CD4-positive, alpha-beta T cell treated with Interleukin-15 for 4 hours (primary cell): Measurements from ENCODE around the gene CD200.

Experiments used
- DNase-seq: peaks from one replicate; pipeline ENCODE4 v3.0.0-alpha.2; 2020; ENCODE audit warnings: low spot score

CD200 gene

DNA sequence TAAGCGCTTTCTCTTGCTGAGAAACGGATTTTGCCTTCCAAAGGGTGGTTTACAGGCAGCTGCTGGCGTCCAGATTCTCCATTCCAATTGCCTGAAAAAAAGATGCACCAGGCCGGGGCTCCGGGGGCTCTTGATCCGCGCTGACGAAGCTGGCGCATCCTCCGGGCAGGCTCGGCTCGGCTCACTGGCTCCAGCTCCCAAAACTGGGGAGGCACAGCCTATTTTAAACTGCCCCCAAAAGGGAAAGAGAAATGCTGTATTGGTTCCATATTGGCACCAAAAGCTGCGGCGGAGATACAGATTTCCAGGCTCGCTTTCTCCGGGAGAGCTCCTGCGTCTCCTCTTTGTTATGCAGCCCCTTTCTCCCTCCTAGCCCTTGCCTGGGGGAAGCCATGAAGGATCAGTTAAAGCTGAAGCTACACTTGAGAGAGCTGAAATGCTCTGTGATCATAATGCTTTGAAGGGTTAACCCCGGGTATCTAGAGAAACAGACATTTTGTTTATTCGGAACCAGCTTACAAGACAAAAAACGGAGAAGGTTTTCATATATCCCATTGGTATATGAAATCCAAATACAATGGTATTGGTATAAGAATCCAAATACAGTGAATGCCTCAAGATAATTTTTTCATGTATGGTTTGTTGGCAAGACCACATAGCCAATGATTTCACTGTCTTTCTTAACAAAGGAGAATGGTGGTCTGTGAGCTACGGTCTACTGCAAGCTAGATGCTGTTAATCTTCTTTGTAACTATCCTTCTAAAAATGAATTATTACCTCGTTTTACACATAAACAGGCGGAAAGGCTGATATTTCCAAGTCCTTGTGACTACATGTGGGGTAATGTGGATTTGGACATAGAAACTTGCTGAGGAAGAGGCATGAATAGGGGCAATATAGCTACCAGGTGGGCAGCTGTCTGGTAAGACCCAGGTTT, 693 bp downstream of the CD200 start:
- DNase-seq = no peak

DNA sequence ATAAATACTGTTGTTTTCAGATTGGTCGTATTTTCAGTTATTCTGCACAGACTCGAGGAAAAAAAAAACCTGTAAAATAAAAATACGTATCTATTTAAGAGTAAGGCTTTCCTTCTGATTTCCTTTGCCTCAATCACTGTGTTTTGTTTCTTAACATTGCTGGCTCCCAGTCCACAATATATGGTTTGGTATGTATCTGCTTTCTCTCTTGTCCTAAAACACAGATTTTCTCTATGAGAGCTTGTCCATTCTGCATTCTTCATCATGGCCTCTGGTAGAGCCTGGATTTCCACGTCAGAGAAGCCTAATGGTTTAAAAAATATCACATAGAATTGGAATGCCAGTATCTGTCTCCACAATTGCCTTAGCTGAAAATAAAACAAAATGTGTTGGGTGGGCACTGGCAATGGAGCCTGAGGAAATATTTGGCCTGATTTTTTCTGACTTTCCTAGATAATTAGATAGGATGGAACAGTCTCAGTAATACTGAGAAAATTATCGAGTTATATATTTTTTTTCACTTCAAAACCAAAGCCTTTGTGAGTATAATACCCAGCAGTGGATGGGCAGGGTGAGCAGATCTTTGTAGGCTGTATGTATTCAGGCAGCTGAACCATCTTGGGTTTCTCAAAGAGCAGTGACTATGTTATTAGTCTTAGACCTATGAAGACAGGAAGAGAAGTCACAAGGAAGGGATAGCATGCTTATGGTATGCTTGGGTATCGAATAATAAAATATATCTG, 1.9 kb downstream of the CD200 start:
- DNase-seq = no peak

DNA sequence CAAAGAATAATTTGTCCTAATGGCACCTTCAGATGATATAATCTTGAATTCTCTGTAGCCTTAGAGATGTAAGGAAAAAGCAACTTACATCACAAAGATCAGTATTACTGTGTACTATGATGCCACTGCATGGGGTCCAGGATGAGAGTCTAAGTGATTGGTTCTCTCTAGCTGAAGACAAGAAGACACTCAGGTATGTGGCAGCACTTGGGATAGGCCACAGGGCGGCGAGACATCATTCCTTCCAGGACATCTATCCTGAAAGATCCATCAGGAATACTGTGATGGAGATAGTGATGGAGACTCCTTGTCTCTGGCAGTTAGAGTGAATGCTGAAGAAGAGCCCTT, 2.5 kb downstream of the CD200 start:
- no peak for DNase-seq

DNA sequence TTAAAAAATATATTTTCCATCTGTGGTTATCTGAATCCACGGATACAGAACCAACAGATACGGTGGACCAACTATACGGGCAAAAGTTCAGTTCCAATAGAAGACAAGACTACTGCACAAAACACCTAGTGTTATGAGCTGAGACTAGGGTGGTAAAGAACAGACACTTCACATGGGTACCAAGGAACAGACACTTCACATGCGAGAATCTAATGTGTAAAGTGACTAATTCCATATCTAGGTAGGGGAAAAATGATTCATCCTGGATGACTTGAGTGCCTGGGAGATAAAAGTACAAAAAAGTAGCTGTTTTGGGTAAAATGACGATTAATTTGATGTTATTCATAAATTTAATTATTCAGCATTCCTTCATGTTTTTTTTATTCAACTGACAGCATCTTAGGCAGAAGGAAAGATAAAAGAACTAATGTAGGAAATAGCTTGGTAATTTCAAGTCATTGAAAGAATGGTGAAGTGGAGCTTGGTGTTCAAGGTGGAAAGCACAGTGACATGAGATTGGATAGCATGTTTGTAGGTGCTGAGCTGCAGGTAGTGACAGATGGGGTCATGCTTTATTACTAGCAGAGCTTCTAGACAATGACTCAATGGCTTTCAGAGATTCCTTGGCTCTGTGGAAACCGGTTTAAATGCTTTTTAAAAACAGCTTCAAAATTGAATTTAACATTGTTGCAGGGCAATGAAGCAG, 5.2 kb downstream of the CD200 start:
- no peak for DNase-seq

DNA sequence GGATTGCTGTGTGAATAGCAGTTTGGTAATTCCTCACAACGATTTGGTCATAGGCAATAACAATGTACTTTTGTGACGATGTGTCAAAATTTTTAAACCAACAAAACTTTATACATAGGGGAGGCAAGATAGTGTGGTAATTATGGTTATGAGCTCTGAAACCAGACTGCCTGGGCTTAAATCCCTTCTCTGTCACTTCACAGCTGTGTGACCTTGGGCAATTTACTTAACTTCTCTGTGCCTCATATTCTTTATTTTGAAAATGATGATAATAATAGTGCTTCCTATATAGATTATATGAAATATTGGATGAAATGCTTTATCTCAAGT, 5.7 kb downstream of the CD200 start:
- no peak for DNase-seq

DNA sequence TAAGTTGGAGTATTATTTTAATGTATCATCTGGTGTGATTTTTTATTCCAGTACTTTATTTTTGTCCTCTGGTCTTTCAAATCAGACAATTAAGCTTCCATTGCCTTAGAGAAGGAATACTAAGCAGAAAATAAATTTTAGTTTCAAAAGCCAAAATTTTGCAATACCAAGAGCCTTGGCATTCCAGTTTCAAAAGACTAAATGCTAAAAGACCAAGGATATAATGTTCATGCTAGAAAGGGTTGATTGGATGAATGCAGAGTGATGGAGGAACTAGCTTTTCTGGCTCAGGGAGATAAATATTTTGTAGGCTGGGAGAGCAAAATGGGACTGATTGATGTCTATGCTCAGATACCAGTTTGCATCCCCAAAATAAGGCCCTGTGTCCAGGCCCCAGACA, 6.2 kb downstream of the CD200 start:
- no peak for DNase-seq

DNA sequence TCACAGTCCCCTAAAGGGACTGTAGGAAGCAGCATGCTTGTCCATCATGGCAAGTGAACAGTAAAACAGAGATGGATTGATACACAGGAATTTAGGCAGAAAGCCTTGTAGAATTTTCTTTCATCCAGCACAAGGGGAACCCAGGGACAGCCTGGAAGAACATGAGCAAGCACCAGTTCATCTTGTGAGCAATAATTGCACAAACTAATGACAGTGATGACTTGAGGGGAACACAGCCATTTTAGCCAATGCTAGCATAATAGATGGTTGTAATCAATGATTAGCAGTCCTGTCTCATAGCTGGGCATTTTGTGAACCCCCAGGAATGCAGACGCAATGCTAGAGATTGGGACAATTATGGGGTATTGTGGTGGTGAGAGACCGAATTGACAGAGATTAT, 6.7 kb downstream of the CD200 start:
- DNase-seq = no peak

DNA sequence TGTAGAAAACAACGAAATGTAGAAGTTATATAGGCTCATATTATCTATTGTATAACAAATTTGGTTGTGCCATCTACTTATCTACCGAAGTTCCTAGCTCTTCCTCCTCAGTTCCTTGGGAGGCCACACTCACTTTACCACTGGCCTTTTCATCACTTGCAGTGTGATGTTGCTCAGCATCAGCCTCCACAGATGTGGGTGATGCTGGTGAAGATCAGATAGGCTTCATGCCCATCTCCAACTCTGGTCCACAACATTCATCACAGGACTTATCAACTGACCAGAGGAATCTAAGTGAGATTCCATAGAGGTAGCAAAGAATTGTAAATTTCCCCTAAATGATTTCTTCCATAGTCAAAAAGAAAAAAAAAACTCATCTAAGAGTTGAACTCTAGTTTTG, 8.4 kb downstream of the CD200 start:
- DNase-seq = no peak

DNA sequence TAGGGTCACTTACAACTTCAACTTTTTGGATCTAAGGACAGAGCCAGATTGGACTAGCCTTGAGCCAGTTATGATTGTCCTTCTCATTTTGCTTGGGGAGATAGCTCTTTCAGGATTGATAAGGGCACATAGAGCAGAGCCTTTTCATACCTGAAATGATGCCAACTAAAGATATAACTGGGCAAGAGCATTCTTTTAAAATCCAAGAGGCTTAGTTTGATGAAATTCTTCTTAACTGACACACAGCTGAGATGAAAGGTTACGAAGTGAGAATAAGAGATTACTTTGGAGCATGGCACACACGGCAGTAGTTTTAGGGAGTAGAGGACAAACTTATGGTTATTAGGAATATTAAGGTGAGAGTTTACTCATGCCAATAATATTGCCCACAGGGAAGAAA, 12.7 kb downstream of the CD200 start:
- DNase-seq = no peak

DNA sequence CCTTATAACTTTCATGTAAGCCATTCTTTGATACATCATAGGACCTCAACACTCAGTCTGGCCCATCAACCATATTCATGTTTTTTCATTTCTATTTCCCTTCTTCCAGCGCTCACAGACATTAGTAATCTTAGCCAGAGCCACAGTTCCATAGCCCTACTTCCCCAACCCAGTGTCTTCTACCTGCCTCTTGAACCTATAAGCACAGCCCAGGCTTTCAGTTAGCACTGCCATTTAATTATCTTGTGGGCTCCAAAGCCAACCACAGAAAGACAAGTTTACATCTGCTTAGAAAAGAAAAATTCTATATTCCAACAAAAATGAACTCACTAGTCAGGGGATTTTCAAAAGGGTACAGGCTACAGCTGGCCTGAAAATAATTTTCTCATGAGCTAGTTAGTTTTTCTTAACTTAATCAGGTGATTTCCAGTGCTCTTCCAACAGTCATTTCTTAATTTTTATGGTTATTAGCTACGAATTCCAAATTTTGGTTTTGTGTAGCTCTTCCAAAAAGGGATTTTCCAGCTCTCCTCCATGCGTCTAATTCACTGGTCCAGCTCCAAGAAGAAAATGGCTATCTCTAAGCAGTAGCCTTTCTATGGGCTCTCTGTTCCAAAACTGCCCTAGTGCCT, 13.7 kb downstream of the CD200 start:
- DNase-seq = no peak

DNA sequence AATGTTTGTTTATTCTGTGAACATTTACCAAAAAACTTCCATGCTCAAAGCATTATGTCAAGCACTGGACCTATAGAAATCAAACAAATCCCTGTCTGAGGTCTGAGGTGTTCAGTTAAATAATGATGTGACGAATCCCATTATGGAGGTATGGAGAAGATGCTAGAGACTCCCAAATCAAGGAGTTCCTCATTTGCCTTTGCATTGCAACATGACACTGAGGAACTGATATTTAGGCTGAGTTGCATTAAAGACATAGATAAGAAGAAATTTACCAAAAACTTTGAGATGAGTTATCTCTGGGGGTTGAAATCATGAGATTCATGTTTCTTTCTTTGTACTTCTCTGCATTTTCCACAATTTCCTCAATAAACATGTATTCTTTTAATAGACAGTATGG, 16.0 kb downstream of the CD200 start:
- DNase-seq = no peak

DNA sequence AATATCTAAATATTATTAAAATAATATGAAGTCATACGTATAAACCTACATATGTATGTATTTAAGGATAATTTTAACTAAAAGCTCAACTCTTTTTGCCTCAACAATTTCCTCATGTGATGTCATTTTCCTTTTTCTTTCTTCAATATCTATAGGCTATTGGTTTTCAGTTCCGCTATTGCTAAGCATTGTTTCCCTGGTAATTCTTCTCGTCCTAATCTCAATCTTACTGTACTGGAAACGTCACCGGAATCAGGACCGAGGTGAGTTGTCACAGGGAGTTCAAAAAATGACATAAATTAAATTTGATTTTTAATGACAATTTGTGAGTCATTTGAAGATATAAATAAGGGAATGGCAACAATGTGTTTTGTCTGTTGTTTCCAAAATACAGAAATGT, 16.6 kb downstream of the CD200 start:
- DNase-seq = no peak

DNA sequence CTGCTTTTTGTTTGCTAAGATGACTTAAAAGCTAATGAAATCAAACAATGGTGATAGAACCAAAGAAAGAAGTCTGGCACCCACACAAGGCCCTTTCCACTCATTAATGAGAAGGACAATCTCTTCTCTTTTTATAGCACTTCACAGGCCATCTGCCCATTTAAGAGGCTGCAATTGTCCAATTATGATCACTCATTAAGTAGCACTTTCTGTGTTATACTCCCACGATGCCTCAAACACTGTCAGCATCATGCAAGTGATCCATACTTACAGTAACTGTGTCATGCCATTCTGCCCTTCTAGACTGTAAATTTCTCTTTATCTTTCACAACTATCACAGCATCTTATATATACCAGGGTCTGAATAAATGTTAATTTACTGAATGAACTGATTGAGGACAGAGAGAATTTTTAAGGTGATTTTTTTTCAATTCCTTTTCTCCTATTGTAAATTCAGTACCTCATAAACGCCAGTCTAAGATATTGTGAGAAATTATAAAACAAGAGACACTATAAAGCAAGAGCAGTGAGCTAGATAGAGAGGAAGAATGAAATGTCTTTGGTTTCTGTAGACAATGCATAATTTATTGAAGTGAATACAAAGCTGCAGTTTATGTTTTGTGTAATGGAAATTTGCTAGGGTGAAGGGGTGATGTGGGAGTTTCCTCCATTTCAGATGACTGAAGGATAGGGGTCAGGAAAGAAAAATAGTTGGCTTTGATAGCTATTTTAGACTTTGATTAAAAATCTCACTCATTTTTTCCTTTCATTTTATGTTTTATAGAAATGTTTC, 17.3 kb downstream of the CD200 start:
- DNase-seq = no peak

DNA sequence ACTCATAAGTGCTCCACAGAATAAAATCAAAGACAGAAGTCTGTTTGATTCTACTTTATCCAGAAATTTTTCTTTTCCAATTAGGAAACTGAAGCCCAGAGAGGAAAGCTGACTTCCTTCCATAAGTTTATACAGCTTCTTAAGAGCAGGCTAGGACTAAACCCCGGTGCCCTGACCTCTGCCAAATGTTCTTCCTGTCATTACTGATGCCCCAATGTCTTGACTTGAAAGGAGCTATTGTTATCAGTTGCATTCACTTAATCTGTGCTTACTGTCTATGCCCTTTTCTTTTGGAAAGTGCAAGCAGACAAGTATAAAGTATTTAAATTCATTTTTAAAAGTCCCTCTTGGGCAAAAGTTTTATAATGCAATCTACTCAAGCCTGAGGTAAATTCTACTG, 18.1 kb downstream of the CD200 start:
- DNase-seq = no peak

DNA sequence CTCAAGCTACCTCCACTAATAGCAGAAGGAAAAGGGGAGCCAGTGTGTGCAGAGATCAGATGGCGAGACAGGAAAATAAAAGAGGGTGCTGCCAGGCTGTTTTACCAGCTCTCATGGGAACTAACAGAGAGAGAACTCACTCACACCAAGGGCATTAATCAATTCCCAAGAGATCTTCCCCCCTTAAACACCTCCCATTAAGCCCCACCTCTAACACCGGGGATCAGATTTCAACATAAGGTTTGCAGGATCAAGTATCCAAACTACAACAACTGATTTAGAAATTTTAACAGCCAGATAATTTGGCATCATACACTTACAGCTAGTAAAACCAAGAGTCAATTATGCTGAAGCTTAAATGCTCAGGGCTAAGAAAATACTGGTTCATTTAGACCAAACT, 18.9 kb downstream of the CD200 start:
- no peak for DNase-seq

DNA sequence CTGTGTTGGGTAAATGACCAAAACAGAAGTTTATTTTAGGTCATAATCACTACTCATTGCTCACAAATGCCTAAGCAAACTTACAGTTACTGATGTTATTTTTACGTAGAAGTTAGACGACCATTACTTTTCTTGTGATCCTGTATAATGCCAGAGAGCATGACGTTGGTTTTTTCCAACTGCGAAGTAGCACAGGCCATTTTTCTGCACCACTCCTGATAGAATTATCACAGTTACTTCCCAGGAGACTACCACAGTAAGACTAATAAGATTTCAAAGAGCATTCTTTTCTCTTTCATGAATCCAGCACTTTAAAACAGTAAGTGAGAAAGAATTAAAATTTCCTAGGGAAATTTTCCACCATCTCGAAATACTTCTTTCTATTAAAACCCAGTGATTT, 19.8 kb downstream of the CD200 start:
- no peak for DNase-seq

DNA sequence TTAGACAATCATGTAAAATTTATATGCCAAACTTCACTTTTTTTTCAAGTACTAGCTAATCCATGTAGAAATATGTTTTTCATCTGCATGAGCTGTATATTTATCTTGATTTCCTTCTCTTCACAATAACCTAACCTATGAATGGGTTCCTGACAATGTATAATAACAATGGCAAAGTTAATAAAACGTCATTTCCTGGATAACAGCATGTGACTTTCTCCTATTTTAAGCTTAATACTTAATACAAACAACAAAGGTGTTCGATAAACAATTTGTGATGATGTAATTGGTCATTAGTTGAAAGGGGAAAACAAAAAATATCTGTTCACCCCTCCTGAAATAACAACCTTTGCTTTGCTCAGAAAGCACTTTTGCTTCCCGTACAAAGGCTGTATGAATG, 20.4 kb downstream of the CD200 start:
- DNase-seq = no peak

DNA sequence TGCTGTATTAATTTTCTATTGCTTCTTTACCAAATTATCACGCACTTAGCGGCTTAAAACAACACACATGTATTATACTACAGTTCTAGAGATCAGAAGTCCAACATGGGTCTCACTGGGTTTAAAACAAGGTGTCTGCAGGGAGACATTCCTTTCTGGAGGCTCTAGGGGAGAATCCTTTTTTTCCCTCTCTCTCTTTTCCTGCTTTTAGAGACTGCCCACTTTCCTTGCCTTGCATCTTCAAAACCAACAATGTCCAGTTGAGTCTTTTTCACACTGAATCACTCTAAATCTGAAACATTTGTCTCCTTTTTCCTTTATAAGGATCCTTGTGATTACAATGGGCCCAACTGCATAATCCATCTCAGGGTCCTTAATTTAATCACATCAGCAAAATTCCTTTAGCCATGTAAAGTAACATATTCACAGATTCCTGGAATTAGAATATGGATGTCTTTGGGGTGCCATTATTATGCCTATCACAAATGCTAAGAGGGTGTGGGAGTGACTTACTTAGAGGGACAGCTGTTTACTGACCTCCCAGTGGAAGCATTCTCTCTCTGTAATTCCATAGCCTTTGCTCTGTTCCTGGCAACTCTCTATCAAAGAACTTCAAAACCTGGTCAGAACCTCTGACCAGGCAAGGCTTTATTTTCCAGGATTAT, 21.8 kb downstream of the CD200 start:
- no peak for DNase-seq

DNA sequence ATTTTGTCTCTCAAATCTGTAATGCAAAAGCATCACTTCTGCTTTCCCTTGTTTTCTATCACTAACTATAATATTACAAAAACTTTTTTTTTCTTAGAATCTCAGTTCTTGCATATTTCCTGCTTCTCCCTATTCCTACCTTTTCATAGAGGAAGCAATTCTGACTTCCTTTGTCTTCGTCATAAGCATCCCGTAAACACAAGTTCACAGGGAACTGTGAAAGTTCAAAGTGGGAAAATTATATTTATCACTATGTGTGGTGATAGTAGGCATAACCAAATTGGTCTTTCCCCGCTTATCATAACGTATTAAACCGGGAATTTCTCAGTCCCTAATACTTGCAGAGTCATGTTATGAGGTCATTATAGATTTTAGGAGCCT, 22.3 kb downstream of the CD200 start:
- no peak for DNase-seq

DNA sequence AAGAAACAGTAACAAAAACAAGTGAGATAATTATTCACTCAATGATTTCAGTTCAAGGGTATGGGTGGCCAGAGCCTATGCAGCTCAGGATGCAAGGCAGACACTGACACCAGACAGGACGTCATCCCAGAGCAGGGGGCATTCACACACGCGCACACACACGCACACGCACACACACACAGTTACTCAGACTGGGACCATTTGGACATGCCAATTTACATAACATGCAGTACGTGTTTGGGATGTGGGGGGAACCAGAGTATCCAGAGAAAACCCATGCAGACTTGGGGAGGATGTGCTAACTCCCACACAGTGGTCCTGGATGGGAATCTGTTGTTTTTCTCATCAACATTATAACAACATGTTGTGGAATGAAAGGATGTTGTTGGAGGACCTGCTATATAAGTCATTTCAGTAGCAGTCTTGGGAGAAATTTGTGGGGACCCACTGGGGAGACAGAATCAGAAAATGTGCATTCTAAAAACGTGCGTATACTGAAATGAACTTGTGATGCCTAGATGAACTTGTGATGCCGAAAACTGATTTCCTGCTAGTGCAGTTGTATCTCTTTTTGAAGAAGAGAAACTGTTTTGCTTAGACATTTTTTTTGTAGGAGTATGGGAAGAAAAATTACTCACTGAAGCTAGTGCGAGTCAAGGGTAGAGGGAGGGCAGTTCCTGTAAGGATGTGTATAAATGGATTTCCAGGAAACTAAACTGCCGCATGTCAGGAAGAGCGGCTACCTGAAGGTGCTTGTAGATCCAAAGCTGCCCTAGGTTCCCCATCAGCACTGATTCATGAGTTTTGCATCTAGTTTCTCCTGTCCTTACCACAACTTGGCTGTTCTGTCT, 25.2 kb downstream of the CD200 start:
- DNase-seq = peak; percentile 37
